GM12892 (cell line): ENCODE data around the gene FSD1.

Experiments
- POLR2A ChIP-seq: IDR thresholded peaks from 2 replicates; pipeline ENCODE4 v1.6.1; 2011; ENCODE audit warnings: low read depth, low read length, control low read depth
- POLR2AphosphoS5 ChIP-seq: IDR thresholded peaks from 2 replicates; pipeline ENCODE4 v1.6.1; 2011; ENCODE audit warnings: low read depth, low read length, control low read depth

DNA sequence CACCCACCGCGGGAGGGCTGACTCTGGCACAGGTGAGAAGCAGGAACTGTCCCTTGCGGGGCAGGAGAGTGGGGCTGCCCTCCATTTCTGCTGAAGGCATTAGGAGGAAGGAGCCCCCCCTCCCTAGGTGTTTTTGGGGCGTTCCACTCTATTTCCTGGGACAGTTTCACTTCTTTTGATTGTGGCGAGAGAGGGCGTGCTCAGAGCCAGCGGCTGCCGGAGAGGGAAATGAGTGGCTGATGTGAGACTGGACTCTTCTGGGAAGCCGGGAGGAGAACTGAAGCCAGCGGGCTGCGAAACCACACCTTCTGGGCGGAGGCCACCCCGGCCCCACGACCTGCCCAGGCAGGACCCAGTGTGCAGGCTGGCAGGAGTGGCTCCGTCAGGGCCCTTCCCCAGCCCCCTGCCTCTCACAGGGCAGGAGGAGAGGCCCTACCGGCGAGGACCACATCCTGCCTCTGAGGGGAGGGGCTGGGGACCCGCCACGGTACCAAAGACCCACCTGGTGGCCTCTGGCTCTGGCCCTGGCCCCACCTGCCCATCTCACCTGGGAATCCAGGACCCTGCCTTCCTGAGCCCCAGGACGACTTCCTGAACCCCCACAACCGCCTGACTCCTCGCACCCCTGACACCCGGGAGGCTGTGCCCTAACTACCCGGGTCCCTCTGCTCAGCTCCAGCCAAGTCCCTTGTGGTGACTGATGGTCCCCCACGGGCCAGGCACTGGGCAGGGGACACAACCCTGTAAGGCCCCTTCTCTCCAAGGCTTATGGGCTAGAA is 64.9 kb downstream of the FSD1 start:
- TF ChIP-seq POLR2A: no peak; the same call in none of the 2 replicates
- TF ChIP-seq POLR2AphosphoS5: no peak
